Endodermal cell (in vitro differentiated cells): ENCODE results near the gene RGS7BP. TPM values are rescaled to one million over a fixed set of nuclear protein-coding genes. Genes with fewer than 3 reads are reported as not detected.
A peak's percentile ranks its signal among the peaks of the same experiment; 100 is the strongest.

Experiments
- DNase-seq: peaks from one replicate; pipeline ENCODE4 v3.0.0-alpha.2; 2017
- H3K27ac ChIP-seq: 2 replicates; pipeline ENCODE4 v1.5.1; 2013; ENCODE audit warnings: mild to moderate bottlenecking, low read depth, low read length, moderate library complexity
- H3K27me3 ChIP-seq: 2 replicates; pipeline ENCODE4 v1.6.1; 2013; ENCODE audit warnings: mild to moderate bottlenecking, low read length, moderate library complexity; ENCODE audit not compliant: insufficient read depth, control insufficient read depth, poor library complexity, severe bottlenecking
- H3K36me3 ChIP-seq: 2 replicates; pipeline ENCODE4 v1.7.0; 2013; ENCODE audit warnings: mild to moderate bottlenecking, low read length, moderate library complexity; ENCODE audit not compliant: control insufficient read depth, insufficient read depth
- H3K4me1 ChIP-seq: one replicate; pipeline ENCODE4 v1.7.0; 2013; ENCODE audit warnings: low read length; ENCODE audit not compliant: control insufficient read depth, insufficient read depth
- H3K4me3 ChIP-seq: 2 replicates; pipeline ENCODE4 v1.5.1; 2013; ENCODE audit warnings: mild to moderate bottlenecking, low read length, moderate library complexity
- H3K9ac ChIP-seq: 2 replicates; pipeline ENCODE4 v1.6.1; 2013; ENCODE audit warnings: mild to moderate bottlenecking, low read length, moderate library complexity; ENCODE audit not compliant: poor library complexity, severe bottlenecking; ENCODE audit errors: extremely low read depth
- H3K9me3 ChIP-seq: 2 replicates; pipeline ENCODE4 v1.6.1; 2013; ENCODE audit warnings: mild to moderate bottlenecking, low read length, moderate library complexity; ENCODE audit not compliant: control insufficient read depth
- H3K27ac Mint-ChIP-seq: 2 replicates; pipeline ENCODE4 v1.8.0; 2020; ENCODE audit warnings: mixed read lengths
- H3K27me3 Mint-ChIP-seq: 2 replicates; pipeline ENCODE4 v1.8.0; 2021; ENCODE audit warnings: mild to moderate bottlenecking, mixed read lengths; ENCODE audit not compliant: insufficient read depth
- H3K36me3 Mint-ChIP-seq: 2 replicates; pipeline ENCODE4 v1.8.0; 2020; ENCODE audit warnings: low read depth, mixed read lengths
- H3K4me1 Mint-ChIP-seq: 2 replicates; pipeline ENCODE4 v1.8.0; 2020; ENCODE audit warnings: mixed read lengths
- H3K4me3 Mint-ChIP-seq: 2 replicates; pipeline ENCODE4 v1.8.0; 2020; ENCODE audit warnings: mild to moderate bottlenecking, moderate library complexity, mixed read lengths
- H3K9me3 Mint-ChIP-seq: 2 replicates; pipeline ENCODE4 v1.8.0; 2020; ENCODE audit warnings: mild to moderate bottlenecking, mixed read lengths
- WGBS, 2 experiments: methylation state at CpG; one replicate each; pipeline versions ENCODE4 v1.1.5 to v1.1.7; 2013; ENCODE audit warnings: missing lambda C conversion rate in 2 of 2, mixed read lengths in 1 of 2; ENCODE audit not compliant: insufficient coverage in 1 of 2, insufficient read length in 1 of 2; 5-methylcytosine and 5-hydroxymethylcytosine counted together
- total RNA-seq, 2 donors: library from RNA; stranded (reverse); fragmentation: NEBNext Ultra II Directional in 1 of 2; extraction: Animal tissue kit (Norgen Biotek cat#: 25700) in 1 of 2; gene quantifications; 2 replicates in 1 of 2; 3 replicates in 1 of 2; pipeline ENCODE4 v1.2.1, GENCODE V29; 2021
- TF ChIP-seq, protein P1 (sequence below): fragments of 200-600 bp; sonication (generic); conservative IDR thresholded peaks from 2 replicates; pipeline ENCODE4 v1.5.0; 2021; ENCODE audit warnings: antibody characterized with exemption, mild to moderate bottlenecking

Gene RGS7BP
- total RNA-seq, 2 donors from 2014 or later = 1.5 to 2.3 TPM

DNA sequence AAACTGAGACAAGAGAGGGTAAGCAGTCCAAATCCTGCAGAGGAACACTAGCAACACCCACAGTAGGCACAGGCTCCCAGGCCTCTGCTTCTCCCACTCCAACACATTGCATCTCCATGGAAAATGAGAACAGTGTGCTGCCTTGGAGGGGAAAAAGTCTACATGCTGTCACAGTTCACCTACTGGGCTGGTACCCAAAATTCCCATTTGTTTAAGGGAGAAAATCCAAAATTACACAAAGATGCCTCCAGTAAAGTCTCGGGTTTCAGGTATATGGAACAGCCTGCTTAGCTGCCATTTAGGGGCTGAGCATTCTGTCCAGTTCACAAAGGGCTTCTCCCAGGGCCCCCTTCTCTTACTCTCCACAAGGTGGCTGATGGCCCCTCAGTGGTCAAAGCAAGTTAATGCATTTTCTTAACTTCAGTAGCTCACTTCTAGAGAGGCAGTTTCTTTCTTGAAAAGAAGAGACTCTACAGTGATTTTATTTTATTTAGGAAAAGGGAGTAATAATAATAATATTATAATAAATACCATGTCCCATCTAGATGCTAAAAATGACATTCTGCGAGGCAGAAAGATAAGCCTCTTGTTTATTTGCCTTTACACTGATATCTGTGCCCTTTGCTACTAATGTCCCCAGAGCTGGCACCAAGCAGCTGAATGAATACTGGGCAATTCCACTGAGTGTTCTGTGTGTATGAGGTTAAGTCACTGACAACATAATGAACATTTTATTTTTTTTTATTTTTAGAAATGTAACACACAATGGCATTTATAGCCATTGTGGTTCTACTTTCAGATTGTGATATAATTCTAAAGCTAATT is 89.4 kb downstream of the RGS7BP start:
- Mint-ChIP-seq H3K9me3 (no peaks in the 10 kb centered on the region), H3K27ac (no peak overlapping the region), H3K36me3 (no peaks in the 10 kb centered on the region), H3K4me1 (peaks cover 16% of the 10 kb centered on the region), H3K27me3 (no peaks in the 10 kb centered on the region), H3K4me3 (no peak overlapping the region)
- no peaks in the 10 kb centered on the region for H3K9me3 ChIP-seq
- no peaks in the 10 kb centered on the region for H3K4me1 ChIP-seq
- DNase-seq = peak; percentile 75
- H3K27me3 ChIP-seq = no peaks in the 10 kb centered on the region
- 60 to 81% methylated on average over 1 to 2 of the region's 2 CpGs for WGBS, 2 experiments
- TF ChIP-seq, protein P1, sequence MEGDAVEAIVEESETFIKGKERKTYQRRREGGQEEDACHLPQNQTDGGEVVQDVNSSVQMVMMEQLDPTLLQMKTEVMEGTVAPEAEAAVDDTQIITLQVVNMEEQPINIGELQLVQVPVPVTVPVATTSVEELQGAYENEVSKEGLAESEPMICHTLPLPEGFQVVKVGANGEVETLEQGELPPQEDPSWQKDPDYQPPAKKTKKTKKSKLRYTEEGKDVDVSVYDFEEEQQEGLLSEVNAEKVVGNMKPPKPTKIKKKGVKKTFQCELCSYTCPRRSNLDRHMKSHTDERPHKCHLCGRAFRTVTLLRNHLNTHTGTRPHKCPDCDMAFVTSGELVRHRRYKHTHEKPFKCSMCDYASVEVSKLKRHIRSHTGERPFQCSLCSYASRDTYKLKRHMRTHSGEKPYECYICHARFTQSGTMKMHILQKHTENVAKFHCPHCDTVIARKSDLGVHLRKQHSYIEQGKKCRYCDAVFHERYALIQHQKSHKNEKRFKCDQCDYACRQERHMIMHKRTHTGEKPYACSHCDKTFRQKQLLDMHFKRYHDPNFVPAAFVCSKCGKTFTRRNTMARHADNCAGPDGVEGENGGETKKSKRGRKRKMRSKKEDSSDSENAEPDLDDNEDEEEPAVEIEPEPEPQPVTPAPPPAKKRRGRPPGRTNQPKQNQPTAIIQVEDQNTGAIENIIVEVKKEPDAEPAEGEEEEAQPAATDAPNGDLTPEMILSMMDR = peak; percentile 93
- no peak overlapping the region for H3K9ac ChIP-seq
- H3K27ac ChIP-seq = no peak overlapping the region
- H3K36me3 ChIP-seq = no peaks in the 10 kb centered on the region
- H3K4me3 ChIP-seq = no peak overlapping the region

DNA sequence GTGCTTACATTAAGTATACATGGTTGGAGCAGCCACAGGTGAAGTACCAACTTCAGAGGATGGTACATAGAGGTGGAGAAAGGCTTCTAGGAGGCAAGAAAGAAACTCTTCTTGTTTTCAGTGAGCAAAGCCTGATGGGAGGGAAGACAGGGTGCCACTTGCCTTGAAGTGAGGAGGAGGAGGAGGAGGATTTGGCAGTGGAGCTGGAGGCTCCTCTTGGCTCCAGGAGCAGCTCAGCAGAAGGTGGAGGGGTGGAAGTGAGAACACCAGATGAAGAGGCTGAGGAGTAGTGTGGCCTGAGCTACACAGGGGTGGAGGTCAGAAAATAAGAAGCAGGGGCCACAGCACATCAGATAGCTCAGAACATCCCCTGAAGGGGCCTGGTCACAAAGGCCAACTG is 93.4 kb downstream of the RGS7BP start:
- no peak overlapping the region for H3K4me3 Mint-ChIP-seq
- Histone ChIP-seq H3K9me3 (no peaks in the 10 kb centered on the region), H3K27ac (no peak overlapping the region), H3K27me3 (no peaks in the 10 kb centered on the region), H3K9ac (no peak overlapping the region), H3K36me3 (no peaks in the 10 kb centered on the region), H3K4me1 (no peaks in the 10 kb centered on the region), H3K4me3 (no peak overlapping the region)
- TF ChIP-seq, protein P1 = no peak
- no peaks in the 10 kb centered on the region for H3K36me3 Mint-ChIP-seq
- H3K27ac Mint-ChIP-seq = no peak overlapping the region
- H3K4me1 Mint-ChIP-seq = peaks cover 9% of the 10 kb centered on the region
- no peaks in the 10 kb centered on the region for H3K9me3 Mint-ChIP-seq
- H3K27me3 Mint-ChIP-seq = no peaks in the 10 kb centered on the region
- no peak for DNase-seq

DNA sequence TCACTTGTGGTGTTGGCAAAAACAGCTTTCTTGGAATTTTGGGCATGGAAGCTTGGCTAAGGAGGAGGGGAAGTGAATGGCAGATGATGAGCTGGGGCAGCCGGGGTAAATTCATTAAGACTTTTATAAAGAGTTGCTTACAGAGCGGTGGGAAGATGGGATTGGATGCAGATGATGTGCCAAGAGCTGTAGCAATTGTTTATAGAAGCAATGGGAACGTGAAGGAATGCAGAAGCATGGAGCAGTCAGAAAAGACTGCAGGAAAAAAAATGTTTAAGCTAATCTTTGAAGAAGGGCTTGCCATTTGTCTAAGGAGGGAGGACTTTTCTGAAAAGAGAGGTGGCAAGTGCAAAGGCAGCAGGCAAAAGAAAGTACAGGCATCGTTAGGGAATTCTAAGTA is 97.9 kb downstream of the RGS7BP start:
- Mint-ChIP-seq H3K36me3 (no peaks in the 10 kb centered on the region), H3K4me3 (no peak overlapping the region), H3K4me1 (no peaks in the 10 kb centered on the region), H3K9me3 (no peaks in the 10 kb centered on the region), H3K27ac (no peak overlapping the region), H3K27me3 (peaks cover 5% of the 10 kb centered on the region)
- DNase-seq = no peak
- no peak overlapping the region for H3K27ac ChIP-seq
- TF ChIP-seq, protein P1 = no peak
- H3K9me3 ChIP-seq = no peaks in the 10 kb centered on the region
- 89 to 90% methylated on average over 4 of the region's 4 CpGs for WGBS, 2 experiments
- H3K4me1 ChIP-seq = no peaks in the 10 kb centered on the region
- H3K4me3 ChIP-seq = no peak overlapping the region
- H3K36me3 ChIP-seq = no peaks in the 10 kb centered on the region
- no peaks in the 10 kb centered on the region for H3K27me3 ChIP-seq
- no peak overlapping the region for H3K9ac ChIP-seq
